ENCODE data around the gene COIL.
"Not testable (repeated sequence)": the region's sequence is repeated elsewhere in the genome, so short reads cannot be mapped to it uniquely, and the experiment has no call there.

The COIL gene

GRCh38 chr17:56977673-56978395, 17.0 kb upstream of the COIL start, which contains the start of gene SCPEP1:
Gene SCPEP1, plus strand, starts transcription at chr17:56978131. Its CDS starts 29 bp downstream, at chr17:56978160.
- peak; percentile 74 to 77 for DNase-seq

GRCh38 chr17:56976941-56977608, 16.2 kb upstream of the COIL start:
- no peak for DNase-seq

- no peak for DNase-seq
These were observed 14.8 kb upstream of the COIL start for GRCh38 chr17:56975656-56976055.

GRCh38 chr17:56974055-56974454, 13.2 kb upstream of the COIL start:
- no peak for DNase-seq

DNA sequence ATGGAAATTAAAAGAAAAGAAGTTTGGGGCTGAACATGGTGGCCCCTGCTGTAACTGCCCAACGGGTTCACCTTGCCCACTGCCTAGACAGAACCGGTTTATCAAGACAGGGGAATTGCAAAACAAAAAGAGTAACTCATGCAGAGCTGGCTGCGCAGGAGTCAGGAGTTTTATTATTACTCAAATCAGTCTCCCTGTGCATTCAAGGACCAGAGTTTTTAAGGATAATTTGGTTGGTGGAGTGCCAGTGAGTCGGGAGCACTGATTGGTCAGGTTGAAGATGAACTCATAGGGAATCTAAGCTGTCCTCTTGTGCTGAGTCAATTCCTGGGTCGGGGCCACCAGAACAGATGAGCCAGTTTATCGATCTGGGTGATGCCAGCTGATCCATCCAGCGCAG, 12.7 kb upstream of the COIL start:
- DNase-seq: no peak

GRCh38 chr17:56972111-56972730, 11.4 kb upstream of the COIL start:
- DNase-seq: no peak

GRCh38 chr17:56970974-56971373, 10.1 kb upstream of the COIL start:
- DNase-seq: no peak

DNA sequence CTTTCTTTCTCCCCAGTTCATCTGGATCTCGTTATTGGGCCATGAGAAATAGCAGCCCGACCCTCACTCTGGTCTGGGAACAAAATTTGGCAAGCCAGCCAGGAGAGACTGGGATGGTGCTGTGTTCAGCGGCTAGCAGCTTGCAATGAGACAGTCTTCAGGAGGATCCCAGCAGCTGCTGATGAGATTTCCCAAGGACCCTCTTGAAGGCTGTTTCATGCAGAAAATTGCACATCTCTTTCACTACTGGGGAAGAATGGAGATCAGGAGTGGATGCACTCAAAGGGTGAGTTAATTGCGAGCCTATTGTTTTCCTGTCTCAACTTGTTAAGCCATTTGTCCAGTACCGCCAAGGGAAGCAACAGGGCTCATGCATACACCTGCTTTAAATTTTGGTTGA, 5.5 kb upstream of the COIL start:
- no peak for DNase-seq

DNA sequence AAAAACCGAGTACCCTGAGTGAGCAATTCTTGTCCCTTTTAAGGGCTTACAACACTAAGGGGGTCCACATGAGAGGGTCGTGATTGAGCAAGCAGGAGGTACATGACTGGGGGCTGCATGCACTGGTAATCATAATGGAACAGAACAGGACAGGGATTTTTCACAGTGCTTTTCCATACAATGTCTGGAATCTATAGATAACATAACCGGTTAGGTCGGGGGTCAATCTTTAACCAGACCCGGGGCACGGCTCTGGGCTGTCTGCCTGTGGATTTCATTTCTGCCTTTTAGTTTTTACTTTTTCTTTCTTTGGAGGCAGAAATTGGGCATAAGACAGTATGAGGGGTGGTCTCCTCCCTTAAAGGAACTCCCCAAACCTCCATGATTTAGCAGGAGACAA, 4.8 kb upstream of the COIL start:
- not testable (repeated sequence) for DNase-seq

- DNase-seq: not testable (repeated sequence)
These were observed 4.4 kb upstream of the COIL start for GRCh38 chr17:56965241-56965640.

DNA sequence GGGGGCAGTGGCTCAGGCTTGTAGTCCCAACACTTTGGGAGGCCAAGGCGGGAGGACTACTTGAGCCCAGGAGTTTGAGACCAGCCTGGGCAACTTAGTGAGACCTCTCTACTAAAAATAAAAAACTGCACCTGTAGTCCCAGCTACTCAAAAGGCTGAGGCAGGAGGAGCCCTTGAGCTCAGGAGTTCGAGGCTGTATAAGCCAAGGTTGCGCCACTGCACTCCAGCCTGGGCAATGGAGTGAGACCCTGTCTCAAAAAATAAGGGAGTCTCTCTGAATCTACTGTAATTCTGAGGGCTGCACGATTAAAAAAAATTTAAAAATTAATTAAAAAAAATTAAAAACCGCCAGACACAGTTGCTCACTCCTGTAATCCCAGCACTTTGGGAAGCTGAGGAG, 3.9 kb downstream of the COIL start:
- no peak for DNase-seq

DNA sequence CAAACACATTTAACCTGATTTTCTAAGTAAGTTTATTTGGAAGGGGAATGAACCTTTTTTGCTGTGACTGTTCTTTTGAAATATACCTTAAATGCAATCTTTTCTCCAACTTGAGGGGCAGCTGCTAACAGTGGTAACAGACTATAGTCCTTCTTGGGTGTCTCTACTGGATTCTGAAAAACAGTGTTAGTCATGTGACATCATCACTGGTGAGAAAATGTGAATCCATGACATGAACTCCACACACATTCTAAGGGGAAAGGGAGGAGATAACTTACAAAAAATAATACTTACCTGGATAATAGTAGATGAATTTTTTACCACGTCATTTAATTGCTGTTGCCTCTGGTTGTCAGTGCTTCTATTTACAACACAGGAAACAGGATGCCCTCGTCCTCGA, 11.3 kb downstream of the COIL start:
- no peak for DNase-seq

DNA sequence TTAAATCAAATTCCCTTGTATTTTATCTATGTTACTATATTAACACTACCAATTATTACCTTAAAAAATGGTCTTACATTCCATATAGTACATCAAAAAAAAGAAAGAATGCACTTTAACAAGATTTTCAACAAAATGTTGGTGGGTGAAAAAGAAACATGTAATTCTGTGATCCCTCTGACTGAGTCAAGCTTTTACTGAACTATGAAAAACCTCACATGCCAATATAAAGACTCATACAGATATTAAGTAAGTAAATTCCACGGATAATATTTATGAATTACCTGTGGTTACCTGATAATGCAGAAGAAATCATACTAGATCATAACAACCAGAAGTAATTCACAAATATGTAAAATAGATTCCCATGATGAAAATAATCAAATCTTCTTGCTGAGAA, 12.4 kb downstream of the COIL start:
- no peak for DNase-seq

DNA sequence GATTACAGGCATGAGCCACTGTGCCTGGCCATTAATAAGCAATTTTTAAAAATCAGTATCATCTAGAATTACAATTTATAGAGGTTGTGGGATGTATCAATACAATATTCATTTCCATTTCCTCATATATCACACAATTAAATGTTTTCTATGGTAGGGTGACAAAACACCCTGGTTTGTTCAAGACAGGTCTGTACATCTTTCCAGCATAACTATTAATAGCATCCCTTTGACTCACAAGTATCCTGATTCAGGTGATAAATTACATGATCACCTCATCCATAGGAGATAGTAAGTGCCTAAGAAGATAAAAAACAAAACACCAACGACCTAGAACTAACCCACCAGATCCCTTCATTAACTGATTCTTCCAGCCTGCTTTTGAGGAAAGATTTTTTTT, 13.1 kb downstream of the COIL start:
- no peak for DNase-seq

DNA sequence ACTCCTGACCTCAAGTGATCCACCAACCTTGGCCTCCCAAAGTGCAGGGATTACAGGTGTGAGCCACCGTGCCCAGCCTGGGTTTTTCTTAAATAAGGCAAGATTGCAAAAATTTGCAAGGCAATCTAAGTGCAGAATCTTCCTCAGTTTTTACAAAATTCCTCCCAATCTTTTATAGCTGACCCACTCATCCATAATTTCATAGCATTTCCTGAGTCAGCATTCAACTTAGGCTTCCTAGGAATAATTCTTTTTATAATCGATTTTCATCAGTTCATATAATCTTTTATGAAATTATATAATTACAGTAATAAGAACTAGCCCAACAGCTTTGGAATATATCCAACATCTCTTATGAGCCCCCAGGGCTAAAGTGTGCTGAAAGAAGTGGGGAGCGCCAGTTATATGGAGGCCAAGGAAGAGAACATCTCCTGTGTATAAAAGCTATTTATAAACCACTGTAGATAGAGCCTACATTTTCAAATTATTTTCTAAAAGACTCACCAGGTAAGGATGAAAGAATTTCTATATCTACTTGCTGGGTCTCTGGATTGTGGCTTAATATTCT, 14.8 kb downstream of the COIL start:
- DNase-seq: no peak

- no peak for DNase-seq
These were observed 17.2 kb downstream of the COIL start for GRCh38 chr17:56943505-56944125.

DNA sequence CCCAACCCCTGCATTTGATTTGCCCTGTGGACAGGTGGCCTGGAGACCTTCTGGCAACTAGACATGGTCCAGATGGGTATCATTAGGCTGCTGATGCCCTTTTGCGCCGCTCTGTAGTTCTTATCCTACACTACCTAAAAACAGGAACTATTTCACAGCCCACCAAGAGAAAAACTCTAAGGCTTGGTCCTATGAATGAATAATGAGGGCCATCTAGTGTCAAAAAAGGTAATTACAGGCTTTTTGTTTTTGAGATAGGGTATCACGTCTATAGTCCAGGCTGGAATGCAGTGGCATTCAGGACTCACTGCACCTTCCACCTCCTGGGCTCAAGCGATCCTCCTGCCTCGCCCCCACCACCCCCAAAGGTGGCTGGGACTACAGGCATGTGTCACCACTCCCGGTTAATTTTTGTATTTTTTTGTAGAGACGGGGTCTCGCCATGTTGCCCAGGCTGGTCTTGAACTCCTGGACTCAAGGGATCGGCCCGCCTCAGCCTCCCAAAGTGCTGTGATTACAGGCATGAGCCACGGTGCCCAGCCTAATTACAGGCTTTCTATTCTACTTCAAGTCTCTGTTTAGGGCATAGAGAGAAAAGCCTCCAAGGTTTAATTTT, 20.9 kb downstream of the COIL start:
- no peak for DNase-seq

GRCh38 chr17:56938206-56938605, 22.6 kb downstream of the COIL start:
- DNase-seq: not testable (repeated sequence)

DNA sequence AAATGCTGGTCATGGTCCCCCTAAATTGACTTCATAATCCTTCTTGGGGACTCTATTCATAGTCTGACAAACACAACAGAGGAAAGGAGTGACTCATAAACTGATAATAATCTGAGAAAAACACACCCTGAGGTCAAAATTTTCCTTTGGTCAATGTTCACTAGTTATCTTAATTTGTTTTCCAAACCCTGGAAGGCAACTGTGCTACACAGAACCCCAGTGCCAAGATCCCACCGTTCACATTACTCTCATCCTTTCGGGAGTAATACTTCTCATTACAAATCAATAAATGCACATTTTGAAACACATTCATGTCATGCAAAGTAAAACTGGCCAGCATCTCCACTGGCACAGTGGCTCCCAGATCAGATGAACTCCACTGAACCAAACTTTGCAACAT, 23.2 kb downstream of the COIL start:
- DNase-seq: no peak

- no peak for DNase-seq
These were observed 24.0 kb downstream of the COIL start for GRCh38 chr17:56936697-56937322.

DNA sequence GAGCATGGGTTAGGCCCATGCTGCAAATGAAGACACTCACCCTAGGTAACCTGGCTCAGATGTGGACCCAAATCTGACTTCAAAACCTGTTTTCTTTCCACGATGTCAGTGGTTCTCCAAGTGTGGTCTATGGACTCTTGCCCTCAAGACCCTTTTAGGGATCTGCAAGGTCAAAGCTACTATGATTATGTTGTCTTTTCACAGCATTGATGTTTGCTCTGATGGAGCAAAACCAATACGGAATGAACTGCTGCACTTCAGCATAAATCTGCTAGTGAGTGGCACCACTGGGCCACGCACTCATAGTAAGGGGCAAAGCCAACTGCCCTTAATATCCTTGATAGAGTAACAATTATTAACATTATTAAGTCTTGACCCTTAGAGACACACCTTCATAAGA, 25.4 kb downstream of the COIL start:
- DNase-seq: no peak

GRCh38 chr17:56934280-56934679, 26.6 kb downstream of the COIL start:
- no peak for DNase-seq
